Liver (tissue), 5 donors: ENCODE measurements around the gene TMEM164. TPM values are rescaled to one million over a fixed set of nuclear protein-coding genes. Genes with fewer than 3 reads are reported as not detected.
A peak's percentile ranks its signal among the peaks of the same experiment; 100 is the strongest.

Experiments
- polyA plus RNA-seq, 2 donors: library from polyadenylated mRNA; stranded (reverse) in 1 of 2; unstranded in 1 of 2; fragments of 200-250 nt in 1 of 2; fragments of >200 nt in 1 of 2; fragmentation: Nextera tagmentation in 1 of 2; extraction: Ambion mirVana in 1 of 2; gene quantifications; one replicate each; pipeline versions ENCODE4 v1.2.1 to v1.2.3, GENCODE V29; 2013 to 2015
- small RNA-seq: library from RNA; depleted of rRNA; stranded (forward); fragments of <200 nt; gene quantifications from one replicate; pipeline ENCODE3, GENCODE V24; 2014
- total RNA-seq, 2 donors: library from RNA; depleted of rRNA; stranded (reverse); fragments of >200 nt; gene quantifications; one replicate each; pipeline ENCODE4 v1.2.3, GENCODE V29; 2014
- donor health status: healthy.
- donor health status: healthy.
- donor health status: healthy.

Gene TMEM164
- total and polyA plus RNA-seq, 4 donors = 0.40 to 8.5 (median 2.9) TPM

Small RNA genes lying within 50 kb of the gene (small RNA-seq; reads per million reads assigned to genes)
- gene MIR3978 (not detected), gene MIR652 (11.8 reads per million, percentile 95 among the genes with 10 or more reads in this experiment), gene SNORD96B (2.5 reads per million, percentile 89 among the genes with 10 or more reads in this experiment)
